DND-41 (cell line): ENCODE results near the gene ACAT2.

Experiments
- ATAC-seq: fragments of 200-7000 bp; cut with Tn5 transposase; 3 replicates; pipeline ENCODE4 v1.9.1; 2021; ENCODE audit warnings: low read depth; ENCODE audit not compliant: insufficient read depth
- DNase-seq: peaks from one replicate; pipeline ENCODE4 v3.0.0-alpha.2; 2020
- H2AFZ ChIP-seq: 2 replicates; pipeline ENCODE4 v1.6.0; 2012; ENCODE audit warnings: low read depth, low read length
- H3K27ac ChIP-seq: 2 replicates; pipeline ENCODE4 v1.5.1; 2012; ENCODE audit warnings: low read length, inconsistent platforms
- H3K27me3 ChIP-seq: fragments of 200-600 bp; sonication (generic); 2 replicates; pipeline ENCODE4 v1.6.0; 2012; ENCODE audit warnings: low read length, mild to moderate bottlenecking, inconsistent platforms; ENCODE audit not compliant: insufficient read depth, poor library complexity
- H3K36me3 ChIP-seq: 2 replicates; pipeline ENCODE4 v1.5.1; 2012; ENCODE audit warnings: low read length, inconsistent platforms; ENCODE audit not compliant: insufficient read depth
- H3K4me1 ChIP-seq: 2 replicates; pipeline ENCODE4 v1.5.1; 2012; ENCODE audit warnings: mild to moderate bottlenecking, low read length; ENCODE audit not compliant: insufficient read depth
- H3K4me2 ChIP-seq: 2 replicates; pipeline ENCODE4 v1.6.0; 2012; ENCODE audit warnings: mild to moderate bottlenecking, moderate library complexity, low read length, inconsistent platforms; ENCODE audit not compliant: insufficient read depth
- H3K4me3 ChIP-seq, 2 experiments: fragments of 200-600 bp in 1 of 2; shearing (Covaris generic) in 1 of 2; 2 replicates each; pipeline ENCODE4 v1.5.1; 2012 to 2016; ENCODE audit warnings: inconsistent platforms in 2 of 2, low read length in 2 of 2, mild to moderate bottlenecking in 2 of 2, low read depth in 1 of 2, moderate library complexity in 1 of 2
- H3K79me2 ChIP-seq: 2 replicates; pipeline ENCODE4 v1.6.0; 2012; ENCODE audit warnings: low read length, inconsistent platforms; ENCODE audit not compliant: insufficient read depth
- H3K9ac ChIP-seq: 2 replicates; pipeline ENCODE4 v1.6.0; 2012; ENCODE audit warnings: low read depth, mild to moderate bottlenecking, inconsistent platforms, low read length, moderate library complexity
- H3K9me3 ChIP-seq: 2 replicates; pipeline ENCODE4 v1.5.1; 2012; ENCODE audit warnings: low read length, moderate library complexity, mild to moderate bottlenecking, inconsistent platforms; ENCODE audit not compliant: insufficient read depth, severe bottlenecking
- H4K20me1 ChIP-seq: 2 replicates; pipeline ENCODE4 v1.6.0; 2012; ENCODE audit warnings: low read length; ENCODE audit not compliant: insufficient read depth
- EZH2 ChIP-seq: IDR thresholded peaks from 3 replicates; pipeline ENCODE4 v1.6.1; 2012; ENCODE audit warnings: borderline replicate concordance, low read depth, mild to moderate bottlenecking, moderate library complexity, low read length, inconsistent platforms; ENCODE audit not compliant: severe bottlenecking
- TF ChIP-seq, protein P1 (sequence below): IDR thresholded peaks from 2 replicates; pipeline ENCODE4 v1.5.1; 2012; ENCODE audit warnings: borderline replicate concordance, low read length, moderate library complexity, mild to moderate bottlenecking; ENCODE audit not compliant: poor library complexity, severe bottlenecking; ENCODE audit errors: extremely low read depth

ACAT2 gene

DNA sequence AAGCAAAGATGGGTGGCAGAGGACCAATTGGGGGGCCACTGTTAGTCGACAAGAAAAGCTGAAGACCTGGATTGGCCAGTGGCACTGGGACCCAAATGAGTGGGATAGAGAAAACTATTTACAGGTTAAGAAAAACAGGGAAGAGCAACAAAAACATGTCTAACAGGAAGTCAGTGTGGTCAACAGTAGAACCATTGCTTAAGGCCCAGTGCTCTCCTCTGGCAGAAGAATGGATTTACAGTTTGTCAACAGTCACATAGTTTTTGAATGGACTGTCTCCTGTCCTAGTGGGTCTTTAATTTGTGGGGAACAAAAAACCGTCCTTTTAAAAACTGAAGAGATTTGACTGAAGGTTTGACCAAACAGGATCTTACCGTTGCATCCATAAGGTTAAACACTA, 46.7 kb upstream of the ACAT2 start:
- DNase-seq (no peak), ATAC-seq (no peak)
- no peak overlapping the region for H3K4me2 ChIP-seq
- no peak for TF ChIP-seq EZH2
- TF ChIP-seq, protein P1, sequence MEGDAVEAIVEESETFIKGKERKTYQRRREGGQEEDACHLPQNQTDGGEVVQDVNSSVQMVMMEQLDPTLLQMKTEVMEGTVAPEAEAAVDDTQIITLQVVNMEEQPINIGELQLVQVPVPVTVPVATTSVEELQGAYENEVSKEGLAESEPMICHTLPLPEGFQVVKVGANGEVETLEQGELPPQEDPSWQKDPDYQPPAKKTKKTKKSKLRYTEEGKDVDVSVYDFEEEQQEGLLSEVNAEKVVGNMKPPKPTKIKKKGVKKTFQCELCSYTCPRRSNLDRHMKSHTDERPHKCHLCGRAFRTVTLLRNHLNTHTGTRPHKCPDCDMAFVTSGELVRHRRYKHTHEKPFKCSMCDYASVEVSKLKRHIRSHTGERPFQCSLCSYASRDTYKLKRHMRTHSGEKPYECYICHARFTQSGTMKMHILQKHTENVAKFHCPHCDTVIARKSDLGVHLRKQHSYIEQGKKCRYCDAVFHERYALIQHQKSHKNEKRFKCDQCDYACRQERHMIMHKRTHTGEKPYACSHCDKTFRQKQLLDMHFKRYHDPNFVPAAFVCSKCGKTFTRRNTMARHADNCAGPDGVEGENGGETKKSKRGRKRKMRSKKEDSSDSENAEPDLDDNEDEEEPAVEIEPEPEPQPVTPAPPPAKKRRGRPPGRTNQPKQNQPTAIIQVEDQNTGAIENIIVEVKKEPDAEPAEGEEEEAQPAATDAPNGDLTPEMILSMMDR, result no peak
- no peak overlapping the region for H3K9ac ChIP-seq
- no peaks in the 10 kb centered on the region for H3K27me3 ChIP-seq
- no peaks in the 10 kb centered on the region for H3K4me1 ChIP-seq
- no peaks in the 10 kb centered on the region; the same call in 1 of the 2 replicates for H4K20me1 ChIP-seq
- H3K79me2 ChIP-seq, result peaks cover 2% of the 10 kb centered on the region; the same call in 1 of the 2 replicates
- no peak overlapping the region for H2AFZ ChIP-seq
- H3K27ac ChIP-seq, result no peak overlapping the region
- no peaks in the 10 kb centered on the region for H3K9me3 ChIP-seq
- H3K4me3 ChIP-seq, result no peak overlapping the region
- no peaks in the 10 kb centered on the region for H3K36me3 ChIP-seq

DNA sequence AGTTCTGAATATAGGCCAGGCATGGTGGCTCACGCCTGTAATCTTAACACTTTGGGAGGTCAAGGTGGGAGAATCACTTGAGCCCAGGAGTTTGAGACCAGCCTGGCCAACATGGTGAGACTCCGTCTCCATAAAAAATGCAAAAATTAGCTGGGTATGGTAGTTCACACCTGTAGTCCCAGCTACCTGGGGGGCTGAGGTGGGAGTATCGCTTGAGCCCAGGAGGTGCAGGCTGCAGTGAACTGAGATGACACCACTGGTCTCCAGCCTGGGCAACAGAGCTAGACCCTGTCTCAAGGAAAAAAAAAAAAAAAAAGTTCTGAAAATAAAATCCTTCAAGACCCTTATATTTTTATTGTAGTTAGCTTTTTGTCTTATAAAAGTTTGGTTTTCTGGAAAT, 46.2 kb upstream of the ACAT2 start:
- ATAC-seq (no peak), DNase-seq (no peak)
- Histone ChIP-seq H3K4me3 (no peak overlapping the region), H3K36me3 (no peaks in the 10 kb centered on the region), H4K20me1 (no peaks in the 10 kb centered on the region; the same call in 1 of the 2 replicates), H3K27ac (no peak overlapping the region), H3K9ac (no peak overlapping the region), H3K79me2 (peaks cover 2% of the 10 kb centered on the region; the same call in 1 of the 2 replicates), H2AFZ (no peak overlapping the region), H3K4me2 (no peak overlapping the region), H3K9me3 (no peaks in the 10 kb centered on the region), H3K27me3 (no peaks in the 10 kb centered on the region), H3K4me1 (no peaks in the 10 kb centered on the region)
- TF ChIP-seq, protein P1, result no peak
- no peak for TF ChIP-seq EZH2

DNA sequence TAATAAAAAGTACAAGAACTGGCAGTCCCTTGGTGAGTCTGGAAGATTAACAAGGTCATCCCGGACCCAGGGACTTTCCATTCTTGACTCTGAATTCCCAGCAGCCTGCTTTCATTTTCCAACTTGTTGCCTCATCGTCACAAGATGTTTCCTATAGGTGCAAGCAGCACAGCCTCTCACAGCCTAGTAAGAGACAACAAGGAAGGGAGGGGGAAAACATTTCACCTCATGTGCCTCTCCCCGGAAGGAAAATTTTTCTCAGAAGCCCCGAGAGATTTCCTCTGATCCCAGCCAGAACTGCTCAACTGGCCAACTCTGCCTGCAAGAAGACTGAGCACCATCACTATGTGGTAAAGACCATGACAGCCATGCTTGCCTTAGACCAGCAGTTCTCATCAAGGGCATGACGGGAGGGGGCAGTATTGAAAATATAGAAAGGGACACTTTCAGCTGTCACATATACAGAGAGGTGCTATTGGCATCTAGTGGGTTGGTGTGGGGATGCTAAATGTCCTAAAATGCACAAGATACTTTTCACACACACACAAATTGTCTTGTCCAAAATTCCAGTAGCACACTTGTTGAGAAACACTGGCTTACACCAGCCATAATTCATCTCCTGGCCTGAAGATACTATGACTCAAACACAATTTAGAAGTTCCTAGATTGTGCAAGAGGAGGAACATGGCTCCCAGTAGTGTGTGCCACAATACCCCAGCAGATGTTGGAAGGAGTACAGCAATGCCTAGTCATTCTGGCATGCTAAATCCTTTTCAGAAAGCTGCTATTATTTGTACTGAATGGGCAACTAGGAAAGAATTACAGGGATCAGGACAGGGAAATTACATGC, 45.4 kb upstream of the ACAT2 start:
- TF ChIP-seq EZH2, result no peak
- TF ChIP-seq, protein P1, result no peak
- H3K4me2 ChIP-seq, result no peak overlapping the region
- H4K20me1 ChIP-seq, result no peaks in the 10 kb centered on the region; the same call in 1 of the 2 replicates
- no peak for DNase-seq
- H3K9ac ChIP-seq, result no peak overlapping the region
- no peaks in the 10 kb centered on the region for H3K9me3 ChIP-seq
- no peaks in the 10 kb centered on the region for H3K27me3 ChIP-seq
- no peak overlapping the region for H2AFZ ChIP-seq
- peaks cover 2% of the 10 kb centered on the region; the same call in 1 of the 2 replicates for H3K79me2 ChIP-seq
- H3K27ac ChIP-seq, result no peak overlapping the region
- ATAC-seq, result no peak
- no peaks in the 10 kb centered on the region for H3K4me1 ChIP-seq
- no peak overlapping the region for H3K4me3 ChIP-seq
- H3K36me3 ChIP-seq, result no peaks in the 10 kb centered on the region
